ENCODE results near the gene HSD3B7. TPM values are rescaled to one million over a fixed set of nuclear protein-coding genes. Genes with fewer than 3 reads are reported as not detected.

Gene HSD3B7
- total RNA-seq, 2 donors from 2014 or later, result 16.4 to 26.8 TPM

Other genes starting within 250 kb of the HSD3B7 start
- gene PHKG2, start 236.8 kb upstream of the HSD3B7 start, total RNA-seq, result 10 to 100 TPM; 25.6 to 26.4 TPM
- 1 to 10 TPM in 1 of 2 donors, under 1 TPM in 1; 0.27 to 1.2 TPM for gene CFAP119, start 223.1 kb upstream of the HSD3B7 start, total RNA-seq
- gene RNF40, start 222.9 kb upstream of the HSD3B7 start, total RNA-seq, result 100 to 1,000 TPM; 109 to 112 TPM
- 10 to 100 TPM; 10.7 to 18.8 TPM for gene ZNF629, start 198.0 kb upstream of the HSD3B7 start, total RNA-seq
- 10 to 100 TPM; 35.6 to 55.2 TPM for gene BCL7C, start 91.1 kb upstream of the HSD3B7 start, total RNA-seq
- gene CTF1, start 88.6 kb upstream of the HSD3B7 start, total RNA-seq, result 1 to 10 TPM; 3.8 TPM
- 10 to 100 TPM; 14.5 to 18.7 TPM for gene FBXL19, start 61.6 kb upstream of the HSD3B7 start, total RNA-seq
- gene ORAI3, start 36.1 kb upstream of the HSD3B7 start, total RNA-seq, result 10 to 100 TPM; 19.0 to 35.7 TPM
- 10 to 100 TPM in 1 of 2 donors, 1 to 10 TPM in 1; 7.4 to 14.6 TPM for gene SETD1A, start 27.5 kb upstream of the HSD3B7 start, total RNA-seq
- 1 to 10 TPM in 1 of 2 donors, under 1 TPM in 1; 0.68 to 1.6 TPM for gene STX1B, start 25.4 kb downstream of the HSD3B7 start, total RNA-seq
- 10 to 100 TPM; 39.3 to 50.5 TPM for gene STX4, start 48.4 kb downstream of the HSD3B7 start, total RNA-seq
- 10 to 100 TPM; 10.3 to 14.5 TPM for gene ZNF668, start 89.0 kb downstream of the HSD3B7 start, total RNA-seq
- gene ZNF646, start 89.2 kb downstream of the HSD3B7 start, total RNA-seq, result 10 to 100 TPM; 10.2 to 17.9 TPM
- gene PRSS53, start 103.7 kb downstream of the HSD3B7 start, total RNA-seq, result 10 to 100 TPM; 10.6 to 13.7 TPM
- gene VKORC1, start 109.6 kb downstream of the HSD3B7 start, total RNA-seq, result 100 to 1,000 TPM in 1 of 2 donors, 10 to 100 TPM in 1; 88.7 to 187 TPM
- gene BCKDK, start 123.2 kb downstream of the HSD3B7 start, total RNA-seq, result 10 to 100 TPM; 35.1 to 58.5 TPM
- gene KAT8, start 132.5 kb downstream of the HSD3B7 start, total RNA-seq, result 10 to 100 TPM; 62.5 to 75.7 TPM
- not detected for gene PRSS8, start 150.5 kb downstream of the HSD3B7 start, total RNA-seq
- gene PRSS36, start 164.9 kb downstream of the HSD3B7 start, total RNA-seq, result 10 to 100 TPM in 1 of 2 donors, 1 to 10 TPM in 1; 1.3 to 14.8 TPM
- 100 to 1,000 TPM in 1 of 2 donors, 10 to 100 TPM in 1; 63.9 to 141 TPM for gene FUS, start 194.9 kb downstream of the HSD3B7 start, total RNA-seq
- 10 to 100 TPM; 19.2 to 23.0 TPM for gene PYCARD, start 217.6 kb downstream of the HSD3B7 start, total RNA-seq
- gene TRIM72, start 228.9 kb downstream of the HSD3B7 start, total RNA-seq, result under 1 TPM in 1 of 2 donors, not detected in 1; 0.07 TPM
- gene PYDC1, start 231.9 kb downstream of the HSD3B7 start, total RNA-seq, result not detected

Measured in thoracic aorta (tissue), 2 donors.